GM18498 (cell line): ENCODE results near the gene SECISBP2L.
A peak's percentile ranks its signal among the peaks of the same experiment; 100 is the strongest.
"Not testable (repeated sequence)": the region's sequence is repeated elsewhere in the genome, so short reads cannot be mapped to it uniquely, and the experiment has no call there.

Experiments used
- ATAC-seq: cut with Tn5 transposase; IDR thresholded peaks from one replicate; pipeline ENCODE4 v1.9.1; 2021; ENCODE audit warnings: mild to moderate bottlenecking, moderate library complexity; ENCODE audit not compliant: unreplicated experiment

Gene SECISBP2L

GRCh38 chr15:49046220-49047102, at the start of gene SECISBP2L:
TSS of gene SECISBP2L (minus strand) at chr15:49046446. CDS start at chr15:49046299, 147 bp downstream.
- peak; percentile 95 for ATAC-seq

GRCh38 chr15:49094923-49095322, 48.7 kb upstream of the SECISBP2L start:
- ATAC-seq = no peak

- ATAC-seq = no peak
Measured at GRCh38 chr15:49093252-49094105, 47.2 kb upstream of the SECISBP2L start.

- ATAC-seq = no peak
Measured at GRCh38 chr15:49088996-49089395, 42.8 kb upstream of the SECISBP2L start.

- ATAC-seq = no peak
Measured at GRCh38 chr15:49085696-49086459, 39.6 kb upstream of the SECISBP2L start.

- ATAC-seq = no peak
Measured at GRCh38 chr15:49084285-49084570, 38.0 kb upstream of the SECISBP2L start.

GRCh38 chr15:49083401-49084284, 37.4 kb upstream of the SECISBP2L start:
- ATAC-seq = no peak

- no peak for ATAC-seq
Measured at GRCh38 chr15:49082960-49083359, 36.7 kb upstream of the SECISBP2L start.

GRCh38 chr15:49079340-49080039, 33.2 kb upstream of the SECISBP2L start:
- ATAC-seq = no peak

- no peak for ATAC-seq
Measured at GRCh38 chr15:49075881-49076280, 29.6 kb upstream of the SECISBP2L start.

GRCh38 chr15:49074589-49075287, 28.5 kb upstream of the SECISBP2L start:
- not testable (repeated sequence) for ATAC-seq

GRCh38 chr15:49066372-49066771, 20.1 kb upstream of the SECISBP2L start:
- no peak for ATAC-seq

- no peak for ATAC-seq
Measured at GRCh38 chr15:49064884-49065283, 18.6 kb upstream of the SECISBP2L start.

- ATAC-seq = no peak
Measured at GRCh38 chr15:49064281-49064653, 18.0 kb upstream of the SECISBP2L start.

- no peak for ATAC-seq
Measured at GRCh38 chr15:49063402-49064280, 17.4 kb upstream of the SECISBP2L start.

GRCh38 chr15:49062900-49063299, 16.7 kb upstream of the SECISBP2L start:
- ATAC-seq = no peak

- no peak for ATAC-seq
Measured at GRCh38 chr15:49060710-49061495, 14.7 kb upstream of the SECISBP2L start.
